A549 (cell line): ENCODE results near the gene KLHL11.
A peak's percentile ranks its signal among the peaks of the same experiment; 100 is the strongest.

Experiments
- BHLHE40 ChIP-seq: IDR thresholded peaks from 2 replicates; pipeline ENCODE4 v1.6.1; 2012; ENCODE audit warnings: low read depth, low read length, inconsistent platforms
- CEBPB ChIP-seq, 2 experiments: fragments of >200 bp in 1 of 2; sonication (Bioruptor Twin) in 1 of 2; formaldehyde crosslinking in 1 of 2; IDR thresholded peaks; 2 replicates each; pipeline ENCODE4 v1.6.1; 2012 to 2016
- CHD2 ChIP-seq: fragments of 150-350 bp; IDR thresholded peaks from 2 replicates; pipeline ENCODE4 v1.6.1; 2014; ENCODE audit warnings: low read length; ENCODE audit not compliant: partially characterized antibody
- CTCF ChIP-seq: fragments of >200 bp; sonication (Bioruptor Twin); formaldehyde crosslinking; IDR thresholded peaks from 3 replicates; pipeline ENCODE4 v1.5.1; 2016
- EP300 ChIP-seq, 2 experiments: fragments of >200 bp; sonication (Bioruptor Twin); formaldehyde crosslinking; IDR thresholded peaks; 2 replicates in 1 of 2; 3 replicates in 1 of 2; pipeline ENCODE4 v1.6.1; 2016 to 2017
- HDAC2 ChIP-seq: fragments of 200-600 bp; sonication (generic); IDR thresholded peaks from 2 replicates; pipeline ENCODE4 v1.6.1; 2016
- HOXB13 ChIP-seq: fragments of 250-450 bp; sonication (Bioruptor Pico); IDR thresholded peaks from 2 replicates; pipeline ENCODE4 v1.5.0; 2020; ENCODE audit warnings: low read depth, mild to moderate bottlenecking, moderate library complexity
- MAX ChIP-seq: IDR thresholded peaks from 2 replicates; pipeline ENCODE4 v1.6.1; 2012
- MAZ ChIP-seq: fragments of 150-350 bp; IDR thresholded peaks from 2 replicates; pipeline ENCODE4 v1.6.1; 2014; ENCODE audit warnings: antibody characterized with exemption, low read depth, low read length, borderline replicate concordance
- MYC ChIP-seq: IDR thresholded peaks from 2 replicates; pipeline ENCODE4 v1.6.1; 2012; ENCODE audit warnings: mild to moderate bottlenecking, inconsistent platforms, low read length, improper control_type of control experiment, borderline replicate concordance
- POLR2A ChIP-seq: IDR thresholded peaks from 2 replicates; pipeline ENCODE4 v1.6.1; 2012; ENCODE audit warnings: mild to moderate bottlenecking, low read length
- SMC3 ChIP-seq: fragments of >200 bp; sonication (Bioruptor Twin); formaldehyde crosslinking; IDR thresholded peaks from 3 replicates; pipeline ENCODE4 v1.6.1; 2018; ENCODE audit warnings: inconsistent platforms
- TF ChIP-seq, protein P1 (sequence below): fragments of 450-650 bp; IDR thresholded peaks from 2 replicates; pipeline ENCODE4 v1.6.1; 2014; ENCODE audit warnings: antibody characterized with exemption

DNA sequence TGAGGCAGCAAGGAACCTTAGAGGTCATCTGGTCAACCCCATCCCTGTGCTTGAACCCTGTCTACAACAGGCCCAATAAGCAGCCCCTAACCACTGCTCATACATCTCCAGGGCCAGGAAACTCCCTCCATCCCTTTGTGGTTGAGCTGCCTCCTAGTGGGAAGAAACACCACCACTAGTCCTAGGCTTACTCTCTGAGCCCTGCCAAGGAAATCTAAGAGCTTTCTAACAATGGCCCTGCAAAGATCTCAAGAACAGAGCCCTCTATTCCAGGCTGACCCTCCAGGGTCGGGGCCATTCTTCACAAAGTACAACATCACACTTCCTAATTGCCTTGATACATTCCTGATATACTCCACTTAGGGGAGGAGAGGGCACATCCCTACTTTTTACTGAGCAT is 47.7 kb upstream of the KLHL11 start:
- TF ChIP-seq CTCF (no peak; the same call in 2 of the 3 replicates), SMC3 (0 out of 3 replicates have a peak, but pooled peaks have one; percentile 8), MYC (no peak), POLR2A (no peak), EP300 (IDR thresholded peaks at IDR 0.05) (no peak), MAZ (no peak), BHLHE40 (no peak), MAX (no peak), CHD2 (no peak), HDAC2 (no peak), CEBPB (IDR thresholded peaks at IDR 0.05) (no peak), HOXB13 (no peak)
- TF ChIP-seq, protein P1, sequence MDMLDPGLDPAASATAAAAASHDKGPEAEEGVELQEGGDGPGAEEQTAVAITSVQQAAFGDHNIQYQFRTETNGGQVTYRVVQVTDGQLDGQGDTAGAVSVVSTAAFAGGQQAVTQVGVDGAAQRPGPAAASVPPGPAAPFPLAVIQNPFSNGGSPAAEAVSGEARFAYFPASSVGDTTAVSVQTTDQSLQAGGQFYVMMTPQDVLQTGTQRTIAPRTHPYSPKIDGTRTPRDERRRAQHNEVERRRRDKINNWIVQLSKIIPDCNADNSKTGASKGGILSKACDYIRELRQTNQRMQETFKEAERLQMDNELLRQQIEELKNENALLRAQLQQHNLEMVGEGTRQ, result no peak
